Parathyroid adenoma (tissue), 2 donors: ENCODE results near the gene YPEL5.

Experiments
- H2AFZ ChIP-seq: fragments of 300-600 bp; sonication (generic); one replicate; pipeline ENCODE4 v1.7.0; 2017; ENCODE audit warnings: antibody characterized with exemption, mild to moderate bottlenecking
- H3K27ac ChIP-seq: fragments of 300-600 bp; sonication (generic); one replicate; pipeline ENCODE4 v1.7.0; 2017
- H3K27me3 ChIP-seq: fragments of 300-600 bp; sonication (generic); one replicate; pipeline ENCODE4 v1.7.0; 2017; ENCODE audit warnings: low read length; ENCODE audit not compliant: control insufficient read depth, insufficient read depth
- H3K36me3 ChIP-seq: fragments of 300-600 bp; sonication (generic); one replicate; pipeline ENCODE4 v1.7.0; 2017; ENCODE audit warnings: low read length; ENCODE audit not compliant: control insufficient read depth, insufficient read depth
- H3K4me1 ChIP-seq: fragments of 300-600 bp; sonication (generic); one replicate; pipeline ENCODE4 v1.7.0; 2017; ENCODE audit warnings: control low read depth
- H3K4me2 ChIP-seq: fragments of 300-600 bp; sonication (generic); one replicate; pipeline ENCODE4 v1.7.0; 2017; ENCODE audit warnings: low read length
- H3K4me3 ChIP-seq: fragments of 300-600 bp; sonication (generic); one replicate; pipeline ENCODE4 v1.7.0; 2017; ENCODE audit warnings: low read depth, low read length
- H3K79me2 ChIP-seq: fragments of 300-600 bp; sonication (generic); one replicate; pipeline ENCODE4 v1.7.0; 2017; ENCODE audit warnings: control low read depth
- H3K9ac ChIP-seq: fragments of 300-600 bp; sonication (generic); one replicate; pipeline ENCODE4 v1.7.0; 2017; ENCODE audit warnings: mild to moderate bottlenecking
- H3K9me3 ChIP-seq: fragments of 300-600 bp; sonication (generic); one replicate; pipeline ENCODE4 v1.7.0; 2017; ENCODE audit warnings: low read length; ENCODE audit not compliant: control insufficient read depth
- CTCF ChIP-seq: fragments of 300-600 bp; sonication (generic); IDR thresholded peaks from one replicate; pipeline ENCODE4 v1.7.0; 2017; ENCODE audit warnings: antibody characterized with exemption, mild to moderate bottlenecking
- donor health status: primary hyperparathyroidism.

YPEL5 gene

GRCh38 chr2:30162806-30163205 lies 16.0 kb downstream of the YPEL5 start:
- no peak overlapping the region for H3K9ac ChIP-seq
- no peaks in the 10 kb centered on the region for H3K36me3 ChIP-seq

GRCh38 chr2:30164131-30164925 lies 17.5 kb downstream of the YPEL5 start:
- Histone ChIP-seq H3K36me3 (no peaks in the 10 kb centered on the region), H3K9ac (no peak overlapping the region), H2AFZ (no peak overlapping the region), H3K9me3 (no peaks in the 10 kb centered on the region), H3K4me3 (no peak overlapping the region), H3K4me1 (peaks cover 5% of the 10 kb centered on the region), H3K79me2 (no peaks in the 10 kb centered on the region), H3K4me2 (no peak overlapping the region), H3K27ac (no peak overlapping the region), H3K27me3 (no peaks in the 10 kb centered on the region)
- no peak for TF ChIP-seq CTCF

More at GRCh38 chr2:30162806-30163205, 16.0 kb downstream of the YPEL5 start:
- no peak for TF ChIP-seq CTCF
- no peaks in the 10 kb centered on the region for H3K27me3 ChIP-seq
- H3K4me2 ChIP-seq = no peak overlapping the region
- no peak overlapping the region for H3K27ac ChIP-seq
- H3K79me2 ChIP-seq = no peaks in the 10 kb centered on the region
- H3K9me3 ChIP-seq = no peaks in the 10 kb centered on the region
- peaks cover 7% of the 10 kb centered on the region for H3K4me1 ChIP-seq
- H2AFZ ChIP-seq = no peak overlapping the region
- no peak overlapping the region for H3K4me3 ChIP-seq

- Histone ChIP-seq H3K4me1 (no peaks in the 10 kb centered on the region), H3K36me3 (no peaks in the 10 kb centered on the region), H3K4me2 (no peak overlapping the region), H2AFZ (no peak overlapping the region), H3K27ac (no peak overlapping the region), H3K9me3 (no peaks in the 10 kb centered on the region), H3K27me3 (no peaks in the 10 kb centered on the region), H3K9ac (no peak overlapping the region), H3K4me3 (no peak overlapping the region), H3K79me2 (no peaks in the 10 kb centered on the region)
- peak; percentile 94 for TF ChIP-seq CTCF
Observed at GRCh38 chr2:30165050-30165520, 18.3 kb downstream of the YPEL5 start.

GRCh38 chr2:30165617-30166016 lies 18.8 kb downstream of the YPEL5 start:
- Histone ChIP-seq H3K4me3 (no peak overlapping the region), H3K27me3 (no peaks in the 10 kb centered on the region), H3K27ac (no peak overlapping the region), H2AFZ (no peak overlapping the region), H3K79me2 (no peaks in the 10 kb centered on the region), H3K4me2 (no peak overlapping the region), H3K9me3 (no peaks in the 10 kb centered on the region), H3K36me3 (no peaks in the 10 kb centered on the region), H3K4me1 (no peaks in the 10 kb centered on the region), H3K9ac (no peak overlapping the region)
- no peak for TF ChIP-seq CTCF

- Histone ChIP-seq H3K9me3 (no peaks in the 10 kb centered on the region), H3K4me1 (no peaks in the 10 kb centered on the region), H2AFZ (no peak overlapping the region), H3K4me3 (no peak overlapping the region), H3K27ac (no peak overlapping the region), H3K36me3 (no peaks in the 10 kb centered on the region), H3K4me2 (no peak overlapping the region), H3K79me2 (no peaks in the 10 kb centered on the region), H3K9ac (no peak overlapping the region), H3K27me3 (no peaks in the 10 kb centered on the region)
- TF ChIP-seq CTCF = no peak
Observed at GRCh38 chr2:30172627-30173026, 25.8 kb downstream of the YPEL5 start.
